Thyroid gland (tissue), 4 donors: ENCODE data around the gene TSGA10IP.

Experiments
- POLR2A ChIP-seq, 2 donors: fragments of 450-650 bp; IDR thresholded peaks; one replicate each; pipeline ENCODE4 v1.6.1; 2017; ENCODE audit warnings: antibody characterized with exemption in 2 of 2, mild to moderate bottlenecking in 2 of 2, moderate library complexity in 1 of 2
- TF ChIP-seq, protein P1 (sequence below), 6 experiments: fragments of 200-600 bp in 3 of 6; fragments of 450-650 bp in 3 of 6; sonication (generic) in 3 of 6; IDR thresholded peaks; one replicate each; pipeline ENCODE4 v1.5.1; 2016 to 2019; ENCODE audit warnings: antibody characterized with exemption in 6 of 6, mild to moderate bottlenecking in 2 of 6, inconsistent platforms in 1 of 6, moderate library complexity in 1 of 6

GRCh38 chr11:65915101-65915820 is 30.0 kb upstream of the TSGA10IP start:
- TF ChIP-seq, protein P1, sequence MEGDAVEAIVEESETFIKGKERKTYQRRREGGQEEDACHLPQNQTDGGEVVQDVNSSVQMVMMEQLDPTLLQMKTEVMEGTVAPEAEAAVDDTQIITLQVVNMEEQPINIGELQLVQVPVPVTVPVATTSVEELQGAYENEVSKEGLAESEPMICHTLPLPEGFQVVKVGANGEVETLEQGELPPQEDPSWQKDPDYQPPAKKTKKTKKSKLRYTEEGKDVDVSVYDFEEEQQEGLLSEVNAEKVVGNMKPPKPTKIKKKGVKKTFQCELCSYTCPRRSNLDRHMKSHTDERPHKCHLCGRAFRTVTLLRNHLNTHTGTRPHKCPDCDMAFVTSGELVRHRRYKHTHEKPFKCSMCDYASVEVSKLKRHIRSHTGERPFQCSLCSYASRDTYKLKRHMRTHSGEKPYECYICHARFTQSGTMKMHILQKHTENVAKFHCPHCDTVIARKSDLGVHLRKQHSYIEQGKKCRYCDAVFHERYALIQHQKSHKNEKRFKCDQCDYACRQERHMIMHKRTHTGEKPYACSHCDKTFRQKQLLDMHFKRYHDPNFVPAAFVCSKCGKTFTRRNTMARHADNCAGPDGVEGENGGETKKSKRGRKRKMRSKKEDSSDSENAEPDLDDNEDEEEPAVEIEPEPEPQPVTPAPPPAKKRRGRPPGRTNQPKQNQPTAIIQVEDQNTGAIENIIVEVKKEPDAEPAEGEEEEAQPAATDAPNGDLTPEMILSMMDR (IDR thresholded peaks at IDR 0.05) = no peak
- no peak for TF ChIP-seq POLR2A (IDR thresholded peaks at IDR 0.05)
